ENCODE measurements around the gene SGSM1. TPM values are rescaled to one million over a fixed set of nuclear protein-coding genes. Genes with fewer than 3 reads are reported as not detected.
A peak's percentile ranks its signal among the peaks of the same experiment; 100 is the strongest.

Gene SGSM1
- total RNA-seq, 1 experiment from 2014 or later, result 4.3 TPM

- Mint-ChIP-seq H3K36me3 (ENCODE audit: insufficient read depth in 1 of 3, low read depth in 3 of 3) (peaks cover 2 to 11% (median 7%) of the 10 kb centered on the region in 3 experiments; a peak in 4 of 7 replicates), H3K4me1 (peaks cover 32 to 52% of the 10 kb centered on the region in 2 experiments), H3K27ac (peak overlapping the region in 2 of 3 experiments; percentile 44 to 83; a peak in 2 of 7 replicates), H3K27me3 (ENCODE audit: low read depth) (no peaks in the 10 kb centered on the region), H3K9me3 (no peaks in the 10 kb centered on the region), H3K4me3 (peak overlapping the region in 1 of 2 experiments; percentile 16; a peak in 1 of 5 replicates)
- H4K91ac ChIP-seq (ENCODE audit: insufficient read length, low read depth, low read length), result no peak overlapping the region
- no peak overlapping the region for H3K4ac ChIP-seq (ENCODE audit: low read depth, low read length)
- H3K27me3 ChIP-seq (ENCODE audit: insufficient read depth, low read length), result no peaks in the 10 kb centered on the region
- no peak overlapping the region for H3K23ac ChIP-seq (ENCODE audit: insufficient read length, low read depth, low read length)
- no peak for DNase-seq
- H2AFZ ChIP-seq (ENCODE audit: low read length), result no peak overlapping the region
- no peak overlapping the region for H3K18ac ChIP-seq (ENCODE audit: insufficient read length, low read depth, low read length)
- no peaks in the 10 kb centered on the region for H3K23me2 ChIP-seq (ENCODE audit: insufficient read length, low read depth, low read length, poor library complexity, severe bottlenecking)
- no peak overlapping the region for H2BK120ac ChIP-seq (ENCODE audit: low read depth, low read length, poor library complexity, severe bottlenecking)
- no peaks in the 10 kb centered on the region for H3K79me2 ChIP-seq (ENCODE audit: insufficient read depth, low read length)
- no peak overlapping the region for H3T11ph ChIP-seq (ENCODE audit: low read length)
- no peak overlapping the region for H2BK12ac ChIP-seq (ENCODE audit: insufficient read length, low read depth, low read length)
- no peak overlapping the region for H2BK5ac ChIP-seq (ENCODE audit: insufficient read length, low read length)
- peaks cover 4% of the 10 kb centered on the region; the same call in 1 of the 2 replicates for H3K4me1 ChIP-seq (ENCODE audit: insufficient read depth, low read length)
- TF ChIP-seq, protein P1, sequence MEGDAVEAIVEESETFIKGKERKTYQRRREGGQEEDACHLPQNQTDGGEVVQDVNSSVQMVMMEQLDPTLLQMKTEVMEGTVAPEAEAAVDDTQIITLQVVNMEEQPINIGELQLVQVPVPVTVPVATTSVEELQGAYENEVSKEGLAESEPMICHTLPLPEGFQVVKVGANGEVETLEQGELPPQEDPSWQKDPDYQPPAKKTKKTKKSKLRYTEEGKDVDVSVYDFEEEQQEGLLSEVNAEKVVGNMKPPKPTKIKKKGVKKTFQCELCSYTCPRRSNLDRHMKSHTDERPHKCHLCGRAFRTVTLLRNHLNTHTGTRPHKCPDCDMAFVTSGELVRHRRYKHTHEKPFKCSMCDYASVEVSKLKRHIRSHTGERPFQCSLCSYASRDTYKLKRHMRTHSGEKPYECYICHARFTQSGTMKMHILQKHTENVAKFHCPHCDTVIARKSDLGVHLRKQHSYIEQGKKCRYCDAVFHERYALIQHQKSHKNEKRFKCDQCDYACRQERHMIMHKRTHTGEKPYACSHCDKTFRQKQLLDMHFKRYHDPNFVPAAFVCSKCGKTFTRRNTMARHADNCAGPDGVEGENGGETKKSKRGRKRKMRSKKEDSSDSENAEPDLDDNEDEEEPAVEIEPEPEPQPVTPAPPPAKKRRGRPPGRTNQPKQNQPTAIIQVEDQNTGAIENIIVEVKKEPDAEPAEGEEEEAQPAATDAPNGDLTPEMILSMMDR (conservative IDR thresholded peaks at IDR 0.05), result no peak
- no peak overlapping the region for H2BK15ac ChIP-seq (ENCODE audit: low read depth, low read length)
- H2AK5ac ChIP-seq (ENCODE audit: insufficient read length, low read length), result no peak overlapping the region
- H3K14ac ChIP-seq (ENCODE audit: insufficient read depth, low read length), result no peak overlapping the region
- no peak overlapping the region for H3K9ac ChIP-seq (ENCODE audit: extremely low read depth, insufficient read length, low read length)
- no peak overlapping the region for H3K4me2 ChIP-seq (ENCODE audit: insufficient read depth, insufficient read length, low read length)
- H3K56ac ChIP-seq (ENCODE audit: insufficient read length, low read depth, low read length), result no peak overlapping the region
- H3K27ac ChIP-seq (ENCODE audit: insufficient read length, low read depth, low read length), result no peak overlapping the region
- H4K20me1 ChIP-seq (ENCODE audit: control insufficient read depth, insufficient read depth, insufficient read length), result no peaks in the 10 kb centered on the region
- no peaks in the 10 kb centered on the region for H3K79me1 ChIP-seq (ENCODE audit: insufficient read depth, low read depth, low read length, poor library complexity, severe bottlenecking)
- H4K8ac ChIP-seq (replicated peaks; ENCODE audit: insufficient read length, low read depth, low read length), result no peak overlapping the region
- no peak overlapping the region for H2BK20ac ChIP-seq (ENCODE audit: low read depth, low read length, poor library complexity, severe bottlenecking)
- no CpG with 5 or more reads among the region's 7 CpGs for WGBS (ENCODE audit: extremely low coverage, insufficient read length, low lambda C conversion rate)
- no peak overlapping the region for H4K5ac ChIP-seq (ENCODE audit: insufficient read length, low read depth, low read length)
- no peaks in the 10 kb centered on the region for H3K9me3 ChIP-seq (ENCODE audit: control insufficient read depth, low read depth, low read length)
These were observed 24.4 kb downstream of the SGSM1 start for GRCh38 chr22:24830205-24830979.
